Measurements from ENCODE around the gene CRYGN. TPM values are rescaled to one million over a fixed set of nuclear protein-coding genes. Genes with fewer than 3 reads are reported as not detected.
A peak's percentile ranks its signal among the peaks of the same experiment; 100 is the strongest.

Gene CRYGN
- total and polyA plus RNA-seq, 12 donors: 0.07 to 0.72 (median 0.22) TPM; not detected in 8

GRCh38 chr7:151429237-151429559, 10.7 kb downstream of the CRYGN start:
- no peaks in the 10 kb centered on the region for H3K9me3 ChIP-seq
- 96 to 98% methylated on average over 5 of the region's 5 CpGs for WGBS, 2 donors
- no peaks in the 10 kb centered on the region for H3K36me3 ChIP-seq
- H3K4me1 ChIP-seq: peaks cover 0 to 44% (median 9%) of the 10 kb centered on the region in 9 donors
- H3K4me3 ChIP-seq: no peak overlapping the region
- ATAC-seq: no peak
- H3K27ac ChIP-seq: peak overlapping the region in 1 of 10 donors; percentile 26
- TF ChIP-seq CTCF (IDR thresholded peaks at IDR 0.05): no peak
- H3K27me3 ChIP-seq: peaks cover 0 to 15% (median 0%) of the 10 kb centered on the region in 7 donors
- intact Hi-C loops (cut with DNase I): no loop called here
- DNase-seq: no peak

- Histone ChIP-seq H3K4me3 (no peak overlapping the region), H3K9me3 (no peaks in the 10 kb centered on the region), H3K27ac (peak overlapping the region in 1 of 10 donors; percentile 26), H3K27me3 (peaks cover 0 to 15% (median 0%) of the 10 kb centered on the region in 7 donors), H3K4me1 (peaks cover 0 to 44% (median 9%) of the 10 kb centered on the region in 9 donors), H3K36me3 (no peaks in the 10 kb centered on the region)
- WGBS, 2 donors: 56 to 59% methylated on average over 13 of the region's 13 CpGs
- intact Hi-C loops (cut with DNase I): no loop called here
- no peak for TF ChIP-seq CTCF (IDR thresholded peaks at IDR 0.05)
- DNase-seq (no peak), ATAC-seq (peak in 1 of 8 donors; percentile 25)
These were observed 11.3 kb downstream of the CRYGN start for GRCh38 chr7:151428378-151429236.

GRCh38 chr7:151427705-151428377, 12.1 kb downstream of the CRYGN start:
- no peak for TF ChIP-seq CTCF (IDR thresholded peaks at IDR 0.05)
- DNase-seq (no peak), ATAC-seq (no peak)
- H3K4me3 ChIP-seq: no peak overlapping the region
- intact Hi-C loops (cut with DNase I): no loop called here
- no peaks in the 10 kb centered on the region for H3K9me3 ChIP-seq
- 82 to 88% methylated on average over 10 of the region's 10 CpGs for WGBS, 2 donors
- H3K4me1 ChIP-seq: peaks cover 0 to 40% (median 9%) of the 10 kb centered on the region in 9 donors
- H3K27ac ChIP-seq: peak overlapping the region in 1 of 10 donors; percentile 63
- no peaks in the 10 kb centered on the region for H3K36me3 ChIP-seq
- H3K27me3 ChIP-seq: peaks cover 0 to 20% (median 0%) of the 10 kb centered on the region in 7 donors

GRCh38 chr7:151426904-151427704, 12.8 kb downstream of the CRYGN start:
- Histone ChIP-seq H3K4me1 (peaks cover 0 to 37% (median 9%) of the 10 kb centered on the region in 9 donors), H3K36me3 (no peaks in the 10 kb centered on the region), H3K4me3 (peak overlapping the region in 2 of 10 donors; percentile 10 to 14), H3K9me3 (peaks cover 0 to 3% (median 0%) of the 10 kb centered on the region in 11 donors), H3K27me3 (peaks cover 0 to 20% (median 0%) of the 10 kb centered on the region in 7 donors), H3K27ac (peak overlapping the region in 4 of 10 donors; percentile 7 to 63 (median 12))
- ATAC-seq: peak in 2 of 8 donors; percentile 3 to 17
- no peak for TF ChIP-seq CTCF (IDR thresholded peaks at IDR 0.05)
- no peak for DNase-seq
- intact Hi-C loops (cut with DNase I): no loop called here
- 84% methylated on average over 23 of the region's 23 CpGs for WGBS, 2 donors

Data from heart right ventricle (tissue), 16 donors.